Dendritic cell treated with granulocyte-macrophage colony-stimulating factor and Interleukin-4, amounts not matched to agents 40 ng/mL and 50 ng/mL, for 4 days (primary cell): ENCODE results near the gene KCNMA1.

Source experiments
- H3K27ac Mint-ChIP-seq: one replicate; pipeline ENCODE4 v1.8.0; 2022; ENCODE audit warnings: mild to moderate bottlenecking, mixed read lengths
- H3K27me3 Mint-ChIP-seq: one replicate; pipeline ENCODE4 v1.8.0; 2022; ENCODE audit warnings: mild to moderate bottlenecking, mixed read lengths
- H3K36me3 Mint-ChIP-seq: one replicate; pipeline ENCODE4 v1.8.0; 2022; ENCODE audit warnings: low read depth, mixed read lengths
- H3K4me1 Mint-ChIP-seq: one replicate; pipeline ENCODE4 v1.8.0; 2022; ENCODE audit warnings: low read depth, mixed read lengths
- H3K4me3 Mint-ChIP-seq: one replicate; pipeline ENCODE4 v1.8.0; 2022; ENCODE audit warnings: mild to moderate bottlenecking, moderate library complexity, mixed read lengths
- H3K9me3 Mint-ChIP-seq: one replicate; pipeline ENCODE4 v1.8.0; 2022; ENCODE audit warnings: mixed read lengths
- intact Hi-C: fragments of 100-400 bp; cut with micrococcal nuclease; formaldehyde crosslinking; loops from one replicate; pipeline ENCODE4 v1.15.0; 2022

Gene KCNMA1

DNA sequence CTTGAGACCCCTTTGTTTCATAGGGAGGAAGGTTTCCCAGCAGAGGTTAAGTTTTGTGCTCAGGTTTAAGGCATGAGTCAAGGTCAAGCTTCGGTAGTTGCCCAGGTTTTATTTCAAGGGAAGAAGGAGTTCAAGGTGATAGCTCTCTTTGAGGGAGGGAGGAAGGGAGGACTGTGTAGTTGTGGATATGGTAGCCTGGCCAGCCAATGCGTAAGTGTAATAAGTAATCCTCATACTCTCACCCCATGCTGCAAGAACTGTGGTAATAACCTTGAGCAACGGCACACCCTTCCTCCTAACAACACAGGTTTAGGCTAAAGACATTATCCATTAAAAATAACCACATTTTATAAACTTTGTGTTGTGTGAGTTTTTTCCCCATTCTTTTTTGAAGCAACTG, 478.9 kb downstream of the KCNMA1 start:
- H3K36me3 Mint-ChIP-seq, result no peaks in the 10 kb centered on the region
- H3K4me1 Mint-ChIP-seq, result no peaks in the 10 kb centered on the region
- H3K4me3 Mint-ChIP-seq, result no peak overlapping the region
- no peak overlapping the region for H3K27ac Mint-ChIP-seq
- intact Hi-C loops, result no loop called here
- H3K27me3 Mint-ChIP-seq, result peaks cover 10% of the 10 kb centered on the region
- H3K9me3 Mint-ChIP-seq, result no peaks in the 10 kb centered on the region

DNA sequence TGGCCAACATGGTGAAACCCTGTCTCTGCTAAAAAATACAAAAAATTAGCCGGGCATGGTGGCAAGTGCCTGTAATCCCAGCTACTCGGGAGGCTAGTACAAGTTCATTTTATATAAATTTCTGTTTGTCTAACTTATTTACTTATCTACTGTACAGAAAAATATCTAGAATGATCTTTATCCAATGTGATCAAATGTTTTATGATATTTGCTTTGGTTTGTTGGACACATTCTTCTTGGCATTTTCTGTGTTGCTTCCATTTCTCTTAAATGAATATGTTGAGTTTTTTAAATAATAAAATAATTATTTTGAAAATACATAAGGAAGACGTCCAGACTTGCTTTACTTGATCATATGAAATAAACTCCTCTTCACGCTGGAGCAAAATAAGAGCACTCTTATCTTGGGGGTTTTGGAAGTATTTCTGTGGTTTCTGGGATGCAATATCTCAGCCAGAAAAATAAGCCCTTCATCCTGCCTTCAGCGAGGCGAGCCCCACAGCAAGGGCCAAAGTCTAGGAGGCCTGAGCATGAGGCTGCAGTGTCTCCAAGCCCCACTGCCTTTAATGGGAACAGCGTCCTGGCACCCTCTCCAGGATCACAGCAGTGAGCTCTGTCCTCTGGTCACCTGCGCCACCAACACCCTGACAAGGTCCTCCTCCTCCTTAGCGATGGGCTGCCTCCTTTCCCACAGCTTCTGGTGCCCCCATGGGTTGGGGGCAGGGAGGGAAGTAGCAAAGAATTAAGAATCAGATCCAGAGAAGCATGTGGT, 480.2 kb downstream of the KCNMA1 start:
- Mint-ChIP-seq H3K27ac (no peak overlapping the region), H3K36me3 (no peaks in the 10 kb centered on the region), H3K4me1 (no peaks in the 10 kb centered on the region), H3K4me3 (no peak overlapping the region), H3K9me3 (no peaks in the 10 kb centered on the region), H3K27me3 (peaks cover 11% of the 10 kb centered on the region)
- intact Hi-C loops, result no loop called here

DNA sequence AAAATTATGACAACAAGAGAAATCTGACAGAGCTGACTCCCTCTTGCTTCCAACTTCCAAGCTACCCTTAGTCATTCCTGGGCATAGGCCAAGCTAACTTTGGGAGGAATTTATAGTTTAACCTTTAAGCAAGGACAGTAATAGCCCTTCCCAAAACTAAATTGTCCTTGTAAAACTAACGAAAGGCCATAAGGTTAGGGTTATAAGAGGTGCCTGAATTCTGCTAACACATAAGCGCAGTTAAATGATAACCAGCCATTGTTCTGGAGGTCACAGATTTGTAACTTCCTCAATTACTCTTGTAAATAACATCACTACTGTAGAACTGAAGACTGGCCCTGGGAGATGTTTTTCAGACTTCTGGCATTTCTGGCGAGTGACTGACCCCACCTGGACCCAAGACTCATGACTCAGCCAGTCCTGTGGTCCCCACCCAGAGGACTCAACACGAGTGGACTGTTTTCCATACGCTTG, 481.2 kb downstream of the KCNMA1 start:
- Mint-ChIP-seq H3K4me1 (no peaks in the 10 kb centered on the region), H3K9me3 (no peaks in the 10 kb centered on the region), H3K27ac (no peak overlapping the region), H3K36me3 (no peaks in the 10 kb centered on the region), H3K4me3 (no peak overlapping the region), H3K27me3 (peaks cover 11% of the 10 kb centered on the region)
- intact Hi-C loops, result no loop called here

- Mint-ChIP-seq H3K9me3 (no peaks in the 10 kb centered on the region), H3K36me3 (no peaks in the 10 kb centered on the region), H3K4me3 (no peak overlapping the region), H3K27ac (no peak overlapping the region), H3K4me1 (no peaks in the 10 kb centered on the region), H3K27me3 (peaks cover 4% of the 10 kb centered on the region)
- intact Hi-C loops, result no loop called here
These were observed 485.4 kb downstream of the KCNMA1 start for GRCh38 chr10:77152256-77152655.

DNA sequence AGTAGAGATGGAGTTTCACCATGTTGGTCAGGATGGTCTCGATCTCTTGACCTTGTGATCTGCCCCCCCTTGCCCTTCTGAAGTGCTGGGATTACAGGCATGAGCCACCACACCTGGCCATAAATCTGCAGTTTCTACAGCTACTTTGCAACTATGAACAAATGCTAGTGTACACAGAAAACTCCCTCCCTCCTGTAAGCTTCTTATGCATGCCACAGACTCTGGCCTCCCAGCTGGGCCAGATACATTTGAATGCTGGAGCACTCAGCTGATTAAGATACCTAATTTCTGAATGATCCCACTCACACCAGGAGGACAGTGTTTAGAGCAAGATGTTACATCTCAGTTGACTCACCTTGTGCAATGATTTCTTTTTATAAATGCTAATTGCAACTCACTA, 486.2 kb downstream of the KCNMA1 start:
- intact Hi-C loops, result no loop called here

DNA sequence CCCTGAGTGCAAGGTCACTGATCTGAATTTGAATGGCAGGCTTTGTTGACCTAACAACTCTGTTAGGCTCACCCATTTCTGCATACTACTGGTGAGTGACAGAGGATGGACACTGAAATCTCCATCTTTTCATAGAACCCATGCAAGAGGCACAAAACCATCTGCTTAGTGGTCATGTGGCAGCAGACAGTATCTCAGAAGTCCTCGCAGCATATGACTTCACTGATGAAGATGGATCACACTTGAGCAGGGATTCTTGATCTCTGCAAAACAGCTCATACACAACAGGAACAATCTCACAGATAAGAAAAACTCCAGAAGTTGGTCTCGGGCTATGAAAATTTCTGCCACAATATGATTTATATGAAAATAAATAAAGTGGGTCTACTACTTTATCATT, 487.9 kb downstream of the KCNMA1 start:
- intact Hi-C loops, result no loop called here
- H3K4me3 Mint-ChIP-seq, result no peak overlapping the region
- H3K27me3 Mint-ChIP-seq, result peaks cover 4% of the 10 kb centered on the region
- peaks cover 6% of the 10 kb centered on the region for H3K4me1 Mint-ChIP-seq
- H3K27ac Mint-ChIP-seq, result no peak overlapping the region
- H3K9me3 Mint-ChIP-seq, result no peaks in the 10 kb centered on the region
- no peaks in the 10 kb centered on the region for H3K36me3 Mint-ChIP-seq

More for the DNA sequence above, 486.2 kb downstream of the KCNMA1 start:
- peaks cover 4% of the 10 kb centered on the region for H3K27me3 Mint-ChIP-seq
- no peak overlapping the region for H3K27ac Mint-ChIP-seq
- H3K4me1 Mint-ChIP-seq, result no peaks in the 10 kb centered on the region
- H3K36me3 Mint-ChIP-seq, result no peaks in the 10 kb centered on the region
- no peaks in the 10 kb centered on the region for H3K9me3 Mint-ChIP-seq
- H3K4me3 Mint-ChIP-seq, result no peak overlapping the region

- Mint-ChIP-seq H3K27ac (no peak overlapping the region), H3K9me3 (no peaks in the 10 kb centered on the region), H3K27me3 (peaks cover 4% of the 10 kb centered on the region), H3K4me1 (peaks cover 8% of the 10 kb centered on the region), H3K4me3 (no peak overlapping the region), H3K36me3 (no peaks in the 10 kb centered on the region)
- intact Hi-C loops, result no loop called here
These were observed 488.6 kb downstream of the KCNMA1 start for GRCh38 chr10:77149001-77149400.

GRCh38 chr10:77147871-77148270, 489.7 kb downstream of the KCNMA1 start:
- peaks cover 8% of the 10 kb centered on the region for H3K4me1 Mint-ChIP-seq
- H3K27ac Mint-ChIP-seq, result no peak overlapping the region
- H3K4me3 Mint-ChIP-seq, result no peak overlapping the region
- no peaks in the 10 kb centered on the region for H3K36me3 Mint-ChIP-seq
- no peaks in the 10 kb centered on the region for H3K9me3 Mint-ChIP-seq
- H3K27me3 Mint-ChIP-seq, result peaks cover 2% of the 10 kb centered on the region
- intact Hi-C loops, result no loop called here

DNA sequence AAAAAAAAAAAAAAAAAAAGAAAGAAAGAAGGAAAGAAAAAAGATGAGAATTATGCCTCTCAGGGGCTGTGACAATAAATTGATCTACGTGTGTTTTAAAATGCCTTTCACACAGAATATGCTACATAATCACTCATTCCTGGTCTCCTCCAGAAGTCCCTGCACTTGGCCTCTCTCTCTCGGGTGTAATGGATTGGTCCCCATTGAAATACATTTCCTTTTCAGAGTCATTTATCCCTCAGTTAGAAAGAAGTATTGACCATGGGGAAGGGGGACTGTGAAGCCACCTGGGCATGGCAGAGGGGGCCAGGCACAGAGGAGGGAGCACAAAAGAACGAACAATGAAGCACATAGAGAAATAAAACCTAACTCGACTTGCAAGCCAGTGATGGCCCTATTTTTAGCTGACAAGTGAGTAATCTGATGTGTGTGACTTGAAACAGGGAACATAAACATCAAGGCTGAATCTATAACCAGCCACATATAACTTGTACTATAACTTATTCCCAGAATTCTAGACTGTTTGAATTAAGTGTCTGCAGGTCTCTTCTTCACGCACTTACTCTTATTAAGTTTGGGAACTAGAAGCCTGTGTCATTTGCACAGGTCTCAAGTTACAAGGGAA, 490.8 kb downstream of the KCNMA1 start:
- Mint-ChIP-seq H3K9me3 (no peaks in the 10 kb centered on the region), H3K4me1 (peaks cover 8% of the 10 kb centered on the region), H3K27me3 (peaks cover 2% of the 10 kb centered on the region), H3K36me3 (no peaks in the 10 kb centered on the region), H3K27ac (no peak overlapping the region), H3K4me3 (no peak overlapping the region)
- intact Hi-C loops, result no loop called here

GRCh38 chr10:77144656-77145055, 493.0 kb downstream of the KCNMA1 start:
- Mint-ChIP-seq H3K36me3 (no peaks in the 10 kb centered on the region), H3K4me1 (peaks cover 8% of the 10 kb centered on the region), H3K9me3 (no peaks in the 10 kb centered on the region), H3K27ac (no peak overlapping the region), H3K4me3 (no peak overlapping the region), H3K27me3 (peaks cover 1% of the 10 kb centered on the region)
- intact Hi-C loops, result no loop called here

DNA sequence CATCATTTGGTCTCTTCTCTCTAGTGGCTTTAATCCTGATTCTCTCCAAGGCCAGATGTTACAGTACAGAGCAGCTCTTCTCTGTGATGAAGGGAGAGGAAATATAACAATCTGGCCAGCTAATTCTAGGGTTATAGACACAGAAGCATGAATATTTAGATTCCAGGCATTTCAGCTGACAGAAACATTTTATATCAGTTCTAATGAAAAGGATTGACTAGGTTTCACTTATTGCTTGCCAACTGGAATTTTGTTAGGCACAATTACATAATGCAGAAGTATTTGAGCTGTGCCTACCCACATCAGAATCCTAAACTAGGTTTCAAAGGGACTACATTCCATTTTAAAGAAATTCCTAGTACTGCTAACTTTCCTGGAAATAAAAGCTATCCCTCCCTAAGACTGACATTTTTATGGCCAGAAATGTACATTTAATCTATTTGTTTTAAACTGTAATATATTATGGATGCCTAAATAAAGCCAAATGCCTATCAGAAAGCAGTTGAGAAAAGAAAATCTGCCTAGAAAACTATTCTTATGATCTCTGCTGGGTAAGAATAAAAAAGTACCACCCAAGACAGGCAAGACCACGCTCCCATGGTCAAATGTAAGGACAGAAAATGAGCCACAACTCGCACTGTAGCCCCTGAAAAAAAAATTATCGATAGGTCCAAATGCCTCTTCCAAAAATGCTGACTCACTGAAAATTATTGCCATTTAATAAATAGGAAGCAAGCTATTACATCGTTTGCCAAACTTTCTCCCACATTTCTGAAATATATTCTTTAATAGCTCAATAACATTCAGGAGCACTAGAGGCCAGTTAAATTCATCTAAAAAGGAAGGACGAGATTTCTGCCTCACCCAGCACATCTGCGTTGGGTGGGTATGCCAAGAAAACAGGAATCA, 498.1 kb downstream of the KCNMA1 start:
- Mint-ChIP-seq H3K27me3 (peaks cover 11% of the 10 kb centered on the region), H3K4me3 (no peak overlapping the region), H3K9me3 (no peaks in the 10 kb centered on the region), H3K27ac (no peak overlapping the region), H3K36me3 (no peaks in the 10 kb centered on the region), H3K4me1 (peaks cover under 1% of the 10 kb centered on the region)
- intact Hi-C loops, result no loop called here

DNA sequence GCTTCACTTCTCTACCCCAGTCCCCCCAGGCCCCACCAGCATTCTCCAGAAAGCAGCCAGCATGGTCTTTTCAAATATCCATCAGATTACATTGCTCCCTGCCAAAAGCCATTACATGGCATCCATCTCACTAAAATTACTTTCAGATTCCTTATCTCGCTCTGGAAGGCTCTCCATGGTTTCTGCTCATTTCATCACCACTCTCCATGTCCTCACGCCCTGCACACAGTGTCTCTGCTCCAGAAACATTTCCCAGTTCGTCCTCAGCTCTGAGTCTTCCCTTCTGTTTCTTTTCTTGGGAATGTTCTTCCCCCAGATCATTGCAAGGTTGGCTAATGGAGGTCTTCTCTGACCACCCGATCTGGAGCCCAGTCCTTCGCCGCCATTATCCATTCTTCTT, 499.1 kb downstream of the KCNMA1 start:
- Mint-ChIP-seq H3K27ac (no peak overlapping the region), H3K4me3 (no peak overlapping the region), H3K36me3 (no peaks in the 10 kb centered on the region), H3K9me3 (no peaks in the 10 kb centered on the region), H3K4me1 (no peaks in the 10 kb centered on the region), H3K27me3 (peaks cover 12% of the 10 kb centered on the region)
- intact Hi-C loops, result no loop called here

DNA sequence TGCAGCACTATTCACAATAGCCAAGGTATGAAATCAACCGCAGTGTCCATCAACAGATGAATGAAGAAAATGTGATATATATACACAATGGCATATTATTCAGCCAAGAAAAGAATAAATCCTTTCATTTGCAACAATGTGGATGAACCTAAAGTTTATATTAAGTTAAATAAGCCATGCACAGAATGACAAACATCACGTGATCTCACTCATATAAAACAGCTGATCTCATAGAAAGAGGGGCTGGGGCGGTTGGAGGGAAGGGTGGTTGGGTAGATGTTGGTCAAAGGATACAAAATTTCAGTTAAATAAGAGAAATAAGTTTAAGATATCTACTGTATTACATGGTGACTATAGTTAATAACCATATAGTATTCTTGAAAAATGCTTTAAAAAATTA, 502.1 kb downstream of the KCNMA1 start:
- Mint-ChIP-seq H3K9me3 (no peaks in the 10 kb centered on the region), H3K4me3 (no peak overlapping the region), H3K36me3 (no peaks in the 10 kb centered on the region), H3K4me1 (no peaks in the 10 kb centered on the region), H3K27ac (no peak overlapping the region), H3K27me3 (peaks cover 12% of the 10 kb centered on the region)
- intact Hi-C loops, result no loop called here

DNA sequence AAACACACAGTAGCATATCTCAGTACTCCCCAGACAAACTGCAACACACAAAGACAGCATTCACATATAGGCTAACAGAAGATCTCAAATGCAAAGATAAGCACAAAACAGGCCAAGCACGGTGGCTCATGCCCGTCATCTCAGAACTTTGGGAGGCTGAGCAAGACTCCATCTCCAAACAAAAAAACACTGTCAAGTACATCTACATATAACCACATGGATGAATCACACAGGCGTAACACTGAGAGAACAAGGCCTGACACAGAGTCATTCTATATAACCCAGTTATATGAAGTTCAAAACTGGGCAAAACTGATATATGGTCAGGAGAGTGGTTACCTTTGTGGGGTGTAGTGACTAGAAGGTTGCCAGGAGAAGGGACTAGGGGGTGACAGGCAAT, 506.4 kb downstream of the KCNMA1 start:
- no peaks in the 10 kb centered on the region for H3K4me1 Mint-ChIP-seq
- H3K36me3 Mint-ChIP-seq, result no peaks in the 10 kb centered on the region
- peaks cover 7% of the 10 kb centered on the region for H3K27me3 Mint-ChIP-seq
- intact Hi-C loops, result no loop called here
- H3K9me3 Mint-ChIP-seq, result no peaks in the 10 kb centered on the region
- H3K27ac Mint-ChIP-seq, result no peak overlapping the region
- H3K4me3 Mint-ChIP-seq, result no peak overlapping the region
